Muscle layer of duodenum (tissue), 2 donors: ENCODE data around the gene FAM120B.

Source experiments
- H3K27ac ChIP-seq: one replicate; pipeline ENCODE4 v1.7.0; 2013; ENCODE audit warnings: mild to moderate bottlenecking, low read length
- H3K27me3 ChIP-seq: one replicate; pipeline ENCODE4 v1.7.0; 2013; ENCODE audit warnings: low read depth, mild to moderate bottlenecking, control low read depth, low read length
- H3K36me3 ChIP-seq, 2 donors: one replicate each; pipeline ENCODE4 v1.7.0; 2013; ENCODE audit warnings: low read length in 2 of 2, control low read depth in 1 of 2, mild to moderate bottlenecking in 1 of 2; ENCODE audit not compliant: insufficient read depth in 2 of 2, control insufficient read depth in 1 of 2
- H3K4me1 ChIP-seq, 2 donors: one replicate each; pipeline ENCODE4 v1.7.0; 2013; ENCODE audit warnings: low read length in 2 of 2, mild to moderate bottlenecking in 2 of 2, control low read depth in 1 of 2, moderate library complexity in 1 of 2; ENCODE audit not compliant: insufficient read depth in 2 of 2, control insufficient read depth in 1 of 2
- H3K4me3 ChIP-seq, 2 donors: one replicate each; pipeline ENCODE4 v1.7.0; 2013; ENCODE audit warnings: low read length in 2 of 2, low read depth in 1 of 2, mild to moderate bottlenecking in 1 of 2
- H3K9me3 ChIP-seq, 2 donors: one replicate each; pipeline ENCODE4 v1.7.0; 2013; ENCODE audit warnings: low read length in 2 of 2, control low read depth in 1 of 2, mild to moderate bottlenecking in 1 of 2; ENCODE audit not compliant: control insufficient read depth in 1 of 2
- donor health status: healthy.

FAM120B gene

DNA sequence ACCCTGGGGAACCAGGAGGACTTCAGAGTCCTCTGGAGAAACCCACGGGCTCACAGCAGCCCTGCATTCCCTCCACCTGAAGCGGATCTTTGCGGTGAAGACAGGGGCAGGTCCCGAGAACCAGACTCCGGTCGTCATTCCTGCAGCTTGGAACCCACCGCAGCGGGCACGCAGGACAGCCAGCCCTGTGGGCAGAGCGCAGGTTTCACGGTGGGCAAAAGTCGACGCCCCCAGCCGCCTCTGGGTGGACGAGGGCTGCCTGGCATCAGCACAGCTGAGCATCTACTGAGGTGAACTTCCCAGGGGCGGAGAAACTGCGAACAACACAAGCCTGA lies 128.2 kb downstream of the FAM120B start:
- Histone ChIP-seq H3K4me3 (no peak overlapping the region), H3K4me1 (peaks cover 0 to 3% of the 10 kb centered on the region in 2 donors), H3K27ac (no peak overlapping the region), H3K36me3 (no peaks in the 10 kb centered on the region), H3K27me3 (no peaks in the 10 kb centered on the region), H3K9me3 (no peaks in the 10 kb centered on the region)

DNA sequence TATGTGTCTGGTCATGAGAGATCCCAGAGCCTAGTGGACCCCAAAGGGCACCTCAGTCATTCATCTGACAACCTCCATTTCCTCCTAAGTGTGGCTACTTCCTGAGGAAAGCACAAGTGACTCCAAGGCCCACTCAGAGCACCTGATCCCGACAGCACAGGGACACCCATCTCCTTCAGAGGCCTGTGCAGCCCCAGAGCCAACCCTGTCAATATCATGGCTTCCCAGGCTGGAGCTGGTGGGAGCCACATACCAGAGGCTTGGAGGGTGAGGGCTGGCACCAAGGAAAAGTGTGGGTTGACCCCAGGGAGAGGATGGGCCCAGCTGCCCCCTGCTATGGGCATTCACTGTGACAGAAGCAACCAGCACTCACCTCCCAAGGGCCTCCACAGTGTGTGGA lies 129.2 kb downstream of the FAM120B start:
- no peaks in the 10 kb centered on the region for H3K27me3 ChIP-seq
- H3K4me1 ChIP-seq: peaks cover 0 to 3% of the 10 kb centered on the region in 2 donors
- no peak overlapping the region for H3K4me3 ChIP-seq
- no peaks in the 10 kb centered on the region for H3K36me3 ChIP-seq
- H3K27ac ChIP-seq: no peak overlapping the region
- H3K9me3 ChIP-seq: no peaks in the 10 kb centered on the region

DNA sequence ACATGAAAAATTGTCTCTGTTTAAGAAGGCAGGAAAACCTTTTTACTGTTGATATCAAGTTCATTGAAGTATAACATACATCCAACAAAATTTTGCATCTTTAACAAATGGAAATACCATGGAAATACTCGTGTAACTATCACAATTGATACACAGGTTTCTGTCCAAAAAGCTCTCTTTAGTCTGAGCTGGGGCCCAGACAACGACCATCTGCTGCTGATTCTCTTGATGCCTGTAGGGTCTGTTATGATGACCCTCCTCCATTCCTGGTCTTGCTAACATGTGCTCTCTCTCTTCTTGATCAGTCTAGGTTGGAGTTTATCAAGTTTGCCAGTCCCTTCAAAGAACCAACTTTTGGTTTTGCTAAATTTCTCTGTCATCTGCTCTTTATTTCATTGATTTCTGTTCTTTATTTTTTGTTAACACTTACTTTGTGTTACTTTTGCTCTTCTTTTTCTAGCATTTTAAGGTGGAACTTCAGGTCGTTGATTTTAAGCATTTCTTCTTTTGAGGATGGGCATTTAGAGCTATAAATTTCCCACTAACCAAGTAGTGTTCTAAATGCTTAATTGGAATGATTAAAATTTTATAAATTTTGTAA lies 129.8 kb downstream of the FAM120B start:
- H3K4me3 ChIP-seq: no peak overlapping the region
- H3K36me3 ChIP-seq: no peaks in the 10 kb centered on the region
- no peaks in the 10 kb centered on the region for H3K9me3 ChIP-seq
- H3K4me1 ChIP-seq: peaks cover 0 to 3% of the 10 kb centered on the region in 2 donors
- H3K27ac ChIP-seq: no peak overlapping the region
- no peaks in the 10 kb centered on the region for H3K27me3 ChIP-seq

- Histone ChIP-seq H3K4me3 (peak overlapping the region; percentile 27 to 43), H3K9me3 (no peaks in the 10 kb centered on the region), H3K36me3 (no peaks in the 10 kb centered on the region), H3K27ac (no peak overlapping the region), H3K4me1 (peaks cover 0 to 3% of the 10 kb centered on the region in 2 donors), H3K27me3 (no peaks in the 10 kb centered on the region)
These were observed 131.3 kb downstream of the FAM120B start for GRCh38 chr6:170437719-170438401.

DNA sequence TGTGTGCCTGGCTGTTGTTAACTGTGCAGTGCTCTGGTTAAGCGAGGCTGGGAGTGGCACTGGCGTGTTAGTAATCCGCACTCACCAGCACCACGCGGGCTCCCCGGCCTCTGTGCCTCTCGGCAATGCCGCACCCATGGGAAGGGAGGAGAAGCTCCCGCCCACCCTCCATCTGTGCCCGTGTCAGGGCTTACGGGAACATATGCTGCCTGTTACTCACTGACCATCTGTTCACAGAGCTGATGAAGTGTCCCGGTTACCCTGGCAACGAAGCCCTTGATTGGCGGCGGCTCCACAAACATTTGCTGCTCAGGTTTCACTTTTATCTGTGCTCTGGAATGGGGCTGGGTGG lies 131.8 kb downstream of the FAM120B start:
- Histone ChIP-seq H3K27me3 (no peaks in the 10 kb centered on the region), H3K4me3 (peak overlapping the region; percentile 27 to 43), H3K36me3 (no peaks in the 10 kb centered on the region), H3K4me1 (peaks cover 0 to 3% of the 10 kb centered on the region in 2 donors), H3K27ac (no peak overlapping the region), H3K9me3 (no peaks in the 10 kb centered on the region)

DNA sequence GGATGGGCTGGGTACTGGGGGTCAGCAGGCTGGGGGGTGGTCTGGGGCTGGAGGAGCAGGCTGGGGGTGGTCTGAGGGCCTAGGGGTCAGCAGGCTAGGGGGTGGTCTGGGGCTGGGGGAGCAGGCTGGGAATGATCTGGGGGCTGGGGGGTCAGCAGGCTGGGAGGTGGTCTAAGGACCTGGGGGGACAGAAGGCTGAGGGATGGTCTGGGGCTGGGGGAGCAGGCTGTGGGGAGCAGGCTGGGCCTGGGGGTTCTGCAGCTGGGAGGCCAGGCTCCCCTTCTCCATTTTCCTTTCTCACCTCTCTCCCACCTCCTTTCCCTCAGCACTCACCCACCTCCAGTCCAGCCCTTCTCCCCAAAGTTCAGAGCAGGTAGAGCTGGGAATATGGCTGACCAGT lies 132.3 kb downstream of the FAM120B start:
- Histone ChIP-seq H3K27ac (no peak overlapping the region), H3K4me1 (peaks cover 0 to 3% of the 10 kb centered on the region in 2 donors), H3K9me3 (no peaks in the 10 kb centered on the region), H3K27me3 (no peaks in the 10 kb centered on the region), H3K4me3 (no peak overlapping the region), H3K36me3 (no peaks in the 10 kb centered on the region)

GRCh38 chr6:170439366-170440361 lies 133.1 kb downstream of the FAM120B start:
- Histone ChIP-seq H3K4me3 (no peak overlapping the region), H3K27ac (no peak overlapping the region), H3K9me3 (no peaks in the 10 kb centered on the region), H3K36me3 (no peaks in the 10 kb centered on the region), H3K27me3 (no peaks in the 10 kb centered on the region), H3K4me1 (peaks cover 0 to 3% of the 10 kb centered on the region in 2 donors)

DNA sequence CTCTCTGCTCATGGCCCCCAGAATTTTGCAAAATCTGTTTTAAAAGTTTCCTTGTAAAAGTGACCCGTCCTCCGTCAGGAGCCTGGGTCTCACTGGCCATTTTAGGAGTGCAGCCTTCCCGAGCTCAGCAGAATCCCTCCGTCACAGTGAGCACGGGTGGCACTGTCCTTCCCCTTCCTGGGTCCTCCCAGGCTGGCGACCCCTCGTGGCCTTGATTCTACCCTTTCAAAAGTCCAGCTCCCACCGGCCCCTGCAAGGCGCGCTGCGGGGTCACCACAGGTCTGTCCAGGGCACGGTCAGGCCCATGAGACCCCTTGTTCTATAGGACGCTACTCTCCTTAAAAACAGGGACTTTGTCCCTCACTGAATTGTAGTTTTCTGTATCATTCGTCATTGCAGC lies 133.9 kb downstream of the FAM120B start:
- Histone ChIP-seq H3K27ac (no peak overlapping the region), H3K36me3 (no peaks in the 10 kb centered on the region), H3K4me1 (peaks cover 0 to 3% of the 10 kb centered on the region in 2 donors), H3K9me3 (no peaks in the 10 kb centered on the region), H3K27me3 (no peaks in the 10 kb centered on the region), H3K4me3 (no peak overlapping the region)

DNA sequence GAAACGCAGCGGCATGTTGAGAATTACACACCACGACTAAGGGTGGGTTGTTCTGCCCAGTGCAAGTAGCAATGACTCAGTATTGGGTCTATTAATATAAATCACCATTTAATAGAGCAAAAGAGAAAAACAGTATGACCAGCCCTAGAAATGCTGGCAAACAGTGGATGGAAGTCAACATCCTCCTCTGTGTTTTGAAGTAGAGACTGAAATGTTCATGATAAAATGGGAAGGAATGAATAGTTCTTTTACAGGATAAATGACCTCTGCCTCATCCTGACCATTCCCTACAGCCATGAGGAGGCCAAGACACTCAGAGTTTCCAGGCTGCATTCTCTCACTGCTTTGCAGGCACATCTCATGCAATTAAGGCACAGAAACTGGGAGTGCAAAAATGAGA lies 134.8 kb downstream of the FAM120B start:
- H3K27me3 ChIP-seq: no peaks in the 10 kb centered on the region
- H3K9me3 ChIP-seq: no peaks in the 10 kb centered on the region
- no peak overlapping the region for H3K4me3 ChIP-seq
- H3K4me1 ChIP-seq: peaks cover 0 to 3% of the 10 kb centered on the region in 2 donors
- no peaks in the 10 kb centered on the region for H3K36me3 ChIP-seq
- H3K27ac ChIP-seq: no peak overlapping the region

GRCh38 chr6:170442596-170442995 lies 136.0 kb downstream of the FAM120B start:
- H3K36me3 ChIP-seq: no peaks in the 10 kb centered on the region
- H3K4me3 ChIP-seq: no peak overlapping the region
- H3K27me3 ChIP-seq: no peaks in the 10 kb centered on the region
- no peak overlapping the region for H3K27ac ChIP-seq
- H3K4me1 ChIP-seq: peaks cover 0 to 3% of the 10 kb centered on the region in 2 donors
- no peaks in the 10 kb centered on the region for H3K9me3 ChIP-seq

- H3K4me1 ChIP-seq: no peaks in the 10 kb centered on the region
- no peak overlapping the region for H3K4me3 ChIP-seq
- H3K27me3 ChIP-seq: no peaks in the 10 kb centered on the region
- no peak overlapping the region for H3K27ac ChIP-seq
- H3K36me3 ChIP-seq: no peaks in the 10 kb centered on the region
- H3K9me3 ChIP-seq: no peaks in the 10 kb centered on the region
These were observed 136.6 kb downstream of the FAM120B start for GRCh38 chr6:170443151-170443662.
